GM10847 (cell line): ENCODE data around the gene TOMM5.

ENCODE experiments used
- POLR2A ChIP-seq: IDR thresholded peaks from 2 replicates; pipeline ENCODE4 v1.6.1; 2011; ENCODE audit not compliant: insufficient read length; ENCODE audit errors: extremely low read depth

The TOMM5 gene

DNA sequence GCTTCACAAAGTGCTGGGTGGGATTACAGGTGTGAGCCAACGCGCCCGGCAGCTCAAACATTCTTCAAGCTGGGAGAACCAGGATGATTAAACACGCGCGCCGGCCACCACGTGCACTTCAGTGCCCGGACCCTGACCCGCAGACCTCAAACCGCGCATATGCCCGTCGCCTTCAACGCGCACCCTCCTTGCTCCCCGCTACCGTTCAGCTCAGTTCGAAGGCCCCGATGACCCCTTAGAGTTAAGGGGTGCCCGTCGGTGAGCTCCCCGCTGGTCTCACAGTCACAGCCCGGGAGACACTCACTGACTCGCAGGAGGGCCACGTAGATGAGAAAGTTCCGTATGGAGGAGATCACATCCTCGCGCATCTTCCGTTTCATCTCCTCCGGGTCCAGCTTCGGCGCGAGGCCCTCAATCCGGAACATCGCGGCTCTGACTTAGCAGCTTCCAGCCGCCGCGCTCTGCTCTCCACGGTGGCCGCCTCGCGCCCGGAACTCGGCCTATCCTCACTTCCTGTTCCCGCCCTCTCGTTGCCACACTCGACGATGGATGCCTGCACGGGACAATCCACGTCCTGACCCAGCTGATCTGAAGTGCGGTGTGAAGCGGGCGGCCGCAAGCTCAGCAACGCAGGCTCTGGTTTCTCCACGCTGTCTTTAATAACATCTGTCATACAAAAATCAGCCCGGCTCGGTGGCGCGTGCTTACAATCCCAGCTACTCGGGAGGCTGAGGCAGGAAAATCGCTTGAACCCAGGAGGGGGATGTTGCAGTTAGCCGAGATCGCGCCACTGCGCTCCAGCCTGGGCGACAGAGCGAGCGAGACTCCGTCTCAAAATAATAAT is at the start of gene TOMM5:
TSS of gene TOMM5 (minus strand) at position 490 of the 844 bp plus-strand sequence. CDS start at position 425, 65 bp downstream.
- peak; percentile 96 for TF ChIP-seq POLR2A

DNA sequence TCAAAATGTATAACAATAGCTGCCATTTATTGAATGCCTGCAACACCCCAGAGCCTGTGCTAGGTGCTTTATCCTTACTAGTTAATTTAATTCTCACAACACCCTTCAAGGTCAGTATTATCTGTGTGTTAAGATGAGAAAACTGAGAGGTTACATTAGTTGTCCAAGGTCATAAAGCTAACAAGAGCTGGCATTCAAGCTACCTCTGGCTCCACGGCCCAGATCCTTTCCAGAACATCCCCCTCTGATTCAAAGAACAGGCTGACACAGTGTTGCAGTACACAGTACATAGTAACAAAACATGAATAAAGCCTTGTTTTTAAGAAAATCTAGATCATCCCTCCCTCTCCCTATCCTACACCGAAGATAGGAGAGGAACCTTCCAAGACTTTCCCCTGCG is 48.9 kb upstream of the TOMM5 start:
- no peak for TF ChIP-seq POLR2A

DNA sequence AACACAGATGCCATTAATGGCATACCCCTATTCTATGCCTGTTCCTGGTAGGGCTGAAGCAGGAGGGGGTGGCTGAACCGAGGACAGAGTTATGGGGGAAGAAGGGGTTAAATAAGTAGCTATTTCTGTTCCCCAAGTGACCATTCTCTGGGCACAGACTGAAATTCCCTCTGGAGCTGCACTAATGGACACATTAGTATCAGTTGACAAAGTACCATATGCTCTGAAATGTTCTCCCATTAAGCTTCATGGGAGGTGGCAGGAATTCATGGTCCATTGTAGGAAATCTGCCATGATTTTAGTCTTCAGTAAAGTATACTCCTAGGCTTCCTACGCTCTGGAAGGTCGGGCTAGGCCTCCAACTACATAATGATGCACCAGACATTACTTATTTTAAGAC is 47.8 kb upstream of the TOMM5 start:
- no peak for TF ChIP-seq POLR2A

DNA sequence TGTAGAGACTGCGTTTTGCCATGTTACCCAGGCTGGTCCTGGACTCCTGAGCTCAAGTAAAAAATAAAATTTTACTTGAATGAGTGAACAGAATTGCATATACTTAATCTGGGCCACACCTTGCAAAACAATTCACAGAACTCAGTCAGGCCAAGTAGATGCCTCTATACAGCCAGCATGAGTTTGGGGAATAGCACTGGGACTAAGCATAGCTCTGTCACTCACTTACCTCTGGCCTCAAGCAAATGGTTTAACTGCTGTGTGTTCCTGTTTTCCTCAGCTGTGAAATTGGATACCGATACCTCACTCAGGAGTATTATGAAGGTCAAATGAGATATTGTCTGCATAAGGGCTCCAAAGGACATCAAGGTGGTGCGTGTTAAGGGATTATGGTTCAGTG is 47.4 kb upstream of the TOMM5 start:
- TF ChIP-seq POLR2A = no peak

DNA sequence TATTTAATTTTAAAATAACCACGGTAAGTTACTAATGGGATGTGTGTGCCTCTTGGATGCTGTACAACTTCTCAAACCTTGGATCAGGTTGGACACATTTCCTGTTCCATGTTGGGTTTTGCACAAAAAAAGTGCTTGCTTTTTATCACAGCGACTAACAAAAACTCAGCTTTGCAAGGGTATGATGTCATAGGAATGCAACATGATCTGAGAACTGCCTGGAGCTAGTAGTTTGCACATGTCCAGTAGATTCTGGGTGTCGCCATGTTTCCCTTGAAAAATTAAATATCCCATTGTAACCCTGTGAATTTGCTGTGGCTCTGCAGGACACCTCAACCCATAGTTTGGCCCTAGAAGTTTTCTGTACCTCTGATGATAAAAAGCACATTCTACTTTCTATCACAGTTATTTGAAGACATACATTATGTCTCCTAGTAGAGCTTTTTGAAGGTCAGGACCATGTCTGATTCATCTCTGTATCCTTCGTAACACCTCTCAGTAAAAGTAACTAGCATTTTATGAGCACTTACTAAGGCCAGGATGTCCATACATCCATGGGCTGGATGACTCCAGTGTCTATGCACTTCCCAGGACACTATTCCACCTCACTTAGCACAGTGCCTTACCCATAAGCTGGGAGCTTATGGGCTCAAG is 46.8 kb upstream of the TOMM5 start:
- TF ChIP-seq POLR2A = no peak

DNA sequence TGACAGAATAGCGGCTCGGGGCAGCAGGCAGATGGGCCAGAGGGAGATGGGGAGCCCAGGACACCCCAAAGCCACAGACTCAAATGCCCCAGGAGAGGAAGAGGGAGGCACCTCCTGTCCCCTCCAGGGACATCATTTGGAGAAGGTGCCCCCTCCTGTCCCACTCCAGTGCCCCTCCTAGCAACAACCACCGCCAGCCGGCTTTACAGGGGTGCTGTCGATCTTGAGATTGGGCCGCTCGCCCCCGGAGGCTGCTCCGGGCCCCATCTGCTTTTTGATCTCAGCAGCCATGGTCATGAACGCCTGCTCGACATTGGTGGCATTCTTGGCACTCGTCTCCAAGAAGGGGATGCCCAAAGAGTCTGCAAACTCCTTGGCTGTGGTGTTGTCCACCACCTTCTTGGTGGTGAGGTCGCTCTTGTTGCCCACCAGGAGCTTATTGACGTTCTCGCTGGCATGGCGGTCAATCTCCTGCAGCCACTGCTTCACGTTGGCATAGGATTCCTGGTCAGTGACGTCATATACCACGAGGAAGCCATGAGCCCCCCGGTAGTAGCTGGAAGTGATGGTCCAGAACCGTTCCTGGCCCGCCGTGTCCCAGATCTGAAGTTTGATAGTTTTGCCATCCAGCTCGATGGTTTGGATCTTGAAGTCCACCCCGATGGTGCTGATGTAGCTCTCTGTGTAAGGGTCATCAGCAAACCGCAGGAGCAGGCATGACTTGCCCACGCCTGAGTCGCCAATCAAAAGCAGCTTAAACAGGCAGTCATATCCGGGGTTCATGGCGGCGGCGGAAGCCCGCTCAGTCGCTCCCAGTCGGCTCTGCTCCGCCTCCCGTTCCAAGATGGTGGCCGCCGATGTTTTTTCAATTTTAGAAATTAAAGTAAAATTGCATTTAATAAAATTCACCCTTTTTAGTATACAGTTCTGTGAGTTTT is 44.4 kb upstream of the TOMM5 start:
- TF ChIP-seq POLR2A = no peak

DNA sequence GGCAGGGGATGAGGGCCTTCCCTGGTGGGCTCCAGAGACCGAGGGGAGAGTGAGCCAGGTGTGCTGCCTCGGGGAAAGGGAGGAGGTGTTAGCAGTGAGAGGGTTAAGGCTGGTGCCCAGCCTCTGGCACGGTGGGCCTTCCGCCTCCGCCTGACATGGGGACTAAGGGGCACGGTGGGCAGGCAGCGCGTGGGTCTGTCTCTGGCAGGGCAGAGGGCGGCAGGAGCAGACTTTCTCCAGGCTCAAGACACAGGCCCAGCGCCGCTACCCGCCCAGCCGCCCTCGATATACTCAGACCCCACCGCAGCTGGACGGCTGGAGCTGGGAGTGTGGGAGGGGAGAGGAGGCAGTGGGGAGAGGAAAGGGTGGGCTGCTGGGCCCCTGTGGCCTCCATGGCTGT is 43.4 kb upstream of the TOMM5 start:
- no peak for TF ChIP-seq POLR2A

DNA sequence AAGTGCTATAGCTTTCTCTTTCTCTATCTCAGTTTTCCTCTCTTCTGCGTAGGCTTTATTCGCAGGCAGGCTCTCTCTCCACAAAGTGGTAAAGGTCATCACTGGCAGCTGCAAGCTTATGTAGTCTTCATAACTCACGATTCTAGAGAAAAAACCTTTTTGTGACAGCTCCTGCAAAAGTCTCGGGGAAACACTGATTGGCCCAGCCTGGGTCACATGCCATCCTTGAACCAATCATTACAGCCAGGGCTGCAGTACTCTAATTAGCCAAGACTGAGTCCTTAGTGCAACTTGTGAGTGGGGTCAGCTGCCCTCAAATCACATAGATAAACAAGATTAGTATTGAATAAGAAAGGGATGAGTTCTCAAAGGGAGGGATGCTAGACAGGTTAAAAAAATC is 40.1 kb upstream of the TOMM5 start:
- TF ChIP-seq POLR2A = no peak

DNA sequence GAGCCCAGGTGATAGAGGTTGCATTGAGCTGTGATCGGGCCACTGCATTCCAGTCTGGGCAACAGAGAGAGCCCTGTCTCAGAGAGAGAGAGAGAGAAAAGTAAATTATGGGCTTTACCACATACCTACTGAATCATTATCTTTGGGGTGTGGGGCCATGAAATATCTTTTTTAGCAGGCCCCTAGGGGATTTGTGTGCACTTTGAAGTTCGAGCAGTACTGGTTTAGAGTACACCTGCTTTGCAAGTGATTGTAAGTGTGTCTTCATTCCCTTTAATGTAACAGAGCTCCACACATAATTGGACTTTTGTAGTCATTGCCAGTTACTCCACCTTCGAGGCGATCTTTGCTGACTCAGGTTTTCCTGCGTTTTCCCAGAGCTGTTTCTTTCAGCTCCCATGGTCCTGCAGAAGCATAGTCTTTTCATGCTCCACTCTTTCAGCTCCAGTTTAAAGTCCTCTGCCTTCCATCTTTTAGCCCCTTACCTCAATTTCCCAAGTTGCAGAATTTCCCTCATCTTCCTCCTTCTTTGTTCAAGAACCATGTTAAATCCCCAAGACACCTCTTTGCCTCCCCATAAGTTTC is 34.4 kb upstream of the TOMM5 start:
- TF ChIP-seq POLR2A = no peak

DNA sequence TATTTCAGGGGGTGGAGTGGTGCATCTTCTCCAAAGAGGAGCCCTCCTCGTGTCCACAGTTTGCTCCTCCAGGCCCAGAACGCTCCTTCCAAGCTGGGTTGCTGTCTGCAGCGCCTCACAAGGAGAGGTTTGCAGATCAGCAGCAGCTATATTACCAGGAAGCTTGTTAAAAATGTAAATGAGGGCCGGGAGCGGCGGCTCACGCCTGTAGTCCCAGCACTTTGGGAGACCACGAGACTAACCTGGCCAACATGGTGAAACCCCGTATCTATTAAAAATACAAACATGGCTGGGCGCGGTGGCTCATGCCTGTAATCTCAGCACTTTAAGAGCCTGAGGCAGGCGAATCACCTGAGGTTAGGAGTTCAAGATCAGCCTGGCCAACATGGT is 33.4 kb upstream of the TOMM5 start:
- TF ChIP-seq POLR2A = no peak

DNA sequence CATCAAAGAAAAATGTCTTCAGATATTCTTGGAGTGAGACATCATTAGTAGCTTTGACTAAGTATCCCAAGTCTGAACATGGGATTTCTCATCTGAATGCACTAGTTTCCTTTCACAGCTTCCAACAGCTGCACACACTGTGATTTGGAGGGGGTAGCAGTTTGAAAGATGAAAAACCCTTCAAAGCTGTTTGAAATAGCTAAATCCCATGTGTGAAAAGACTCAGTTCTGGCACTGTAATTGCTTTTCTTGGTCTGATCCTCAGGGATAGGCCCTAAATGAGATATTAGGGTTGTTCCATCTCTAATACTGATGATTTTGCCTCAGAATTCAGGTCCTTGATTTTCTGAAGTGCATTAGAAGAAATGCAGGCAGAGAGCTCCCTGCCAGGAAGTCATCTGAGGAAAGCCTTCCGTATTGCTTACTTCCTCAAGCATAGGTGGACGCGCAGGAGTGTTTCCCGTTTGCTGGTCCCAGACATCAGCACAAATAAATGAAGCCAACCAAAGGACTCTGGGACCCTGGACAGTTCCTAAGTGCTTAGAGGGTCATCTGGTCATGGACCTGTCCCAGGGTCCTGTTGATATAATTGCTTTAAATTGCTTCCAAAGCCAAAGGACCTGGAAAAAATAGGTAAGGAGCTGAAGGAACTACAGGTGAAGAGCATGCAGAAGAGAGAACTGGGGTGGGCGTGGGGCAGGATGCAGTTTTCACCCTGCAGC is 32.8 kb upstream of the TOMM5 start:
- no peak for TF ChIP-seq POLR2A

DNA sequence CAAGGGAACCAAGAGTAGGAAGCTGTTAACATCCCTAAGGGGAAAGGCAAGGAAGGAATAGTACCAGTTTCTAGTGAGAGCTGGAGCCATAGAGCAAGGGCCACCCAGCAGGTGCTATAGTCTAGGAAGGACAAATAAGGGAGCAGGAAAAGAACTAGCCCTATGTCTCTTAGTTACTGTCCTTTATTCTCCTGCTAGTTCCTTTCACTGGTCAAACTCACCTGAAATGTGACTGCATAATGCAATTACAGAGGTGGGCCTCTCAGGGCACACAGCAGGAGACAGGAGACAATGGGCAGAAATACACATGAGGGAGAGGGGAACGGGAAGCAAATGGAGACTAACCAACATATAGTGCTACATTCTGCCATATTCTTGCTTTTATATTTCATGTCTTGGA is 31.7 kb upstream of the TOMM5 start:
- no peak for TF ChIP-seq POLR2A

DNA sequence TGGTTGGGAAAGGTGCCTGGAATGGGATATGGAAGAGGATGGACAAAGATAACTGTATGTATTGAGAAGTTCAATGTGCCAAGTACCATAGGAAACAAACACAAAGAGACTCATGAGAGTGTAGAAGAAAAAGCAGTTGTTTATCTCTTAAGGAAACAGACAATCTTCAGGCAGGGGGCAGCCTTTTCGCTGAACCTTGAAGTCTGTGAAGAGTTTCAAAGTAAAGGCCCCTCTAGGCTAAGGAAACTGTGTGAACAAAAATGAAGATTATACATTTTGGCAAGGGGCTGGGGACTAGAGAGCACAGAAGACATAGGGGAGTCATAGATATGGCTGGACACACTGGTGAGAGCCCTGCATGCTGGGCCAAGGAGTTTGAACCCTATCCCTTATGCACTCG is 30.9 kb upstream of the TOMM5 start:
- TF ChIP-seq POLR2A = no peak

DNA sequence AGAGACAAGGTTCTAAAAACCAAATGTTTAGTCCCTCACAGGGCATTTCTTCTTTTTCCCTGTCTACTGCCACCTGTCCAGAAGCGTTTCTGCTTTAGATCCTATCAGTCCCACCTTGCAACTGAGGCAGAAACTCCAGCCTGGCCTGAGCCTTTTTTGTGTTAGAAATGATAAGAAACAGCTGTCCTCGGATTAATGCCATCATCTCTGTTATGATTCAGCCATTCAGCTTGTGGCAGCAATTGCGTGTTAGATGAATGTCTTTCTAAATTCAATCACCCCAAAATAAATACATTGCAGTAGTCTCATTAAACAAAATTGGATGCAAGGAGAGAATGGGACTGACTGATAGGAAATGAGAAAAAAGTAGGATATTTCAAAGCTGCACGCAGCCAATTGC is 30.1 kb upstream of the TOMM5 start:
- no peak for TF ChIP-seq POLR2A

DNA sequence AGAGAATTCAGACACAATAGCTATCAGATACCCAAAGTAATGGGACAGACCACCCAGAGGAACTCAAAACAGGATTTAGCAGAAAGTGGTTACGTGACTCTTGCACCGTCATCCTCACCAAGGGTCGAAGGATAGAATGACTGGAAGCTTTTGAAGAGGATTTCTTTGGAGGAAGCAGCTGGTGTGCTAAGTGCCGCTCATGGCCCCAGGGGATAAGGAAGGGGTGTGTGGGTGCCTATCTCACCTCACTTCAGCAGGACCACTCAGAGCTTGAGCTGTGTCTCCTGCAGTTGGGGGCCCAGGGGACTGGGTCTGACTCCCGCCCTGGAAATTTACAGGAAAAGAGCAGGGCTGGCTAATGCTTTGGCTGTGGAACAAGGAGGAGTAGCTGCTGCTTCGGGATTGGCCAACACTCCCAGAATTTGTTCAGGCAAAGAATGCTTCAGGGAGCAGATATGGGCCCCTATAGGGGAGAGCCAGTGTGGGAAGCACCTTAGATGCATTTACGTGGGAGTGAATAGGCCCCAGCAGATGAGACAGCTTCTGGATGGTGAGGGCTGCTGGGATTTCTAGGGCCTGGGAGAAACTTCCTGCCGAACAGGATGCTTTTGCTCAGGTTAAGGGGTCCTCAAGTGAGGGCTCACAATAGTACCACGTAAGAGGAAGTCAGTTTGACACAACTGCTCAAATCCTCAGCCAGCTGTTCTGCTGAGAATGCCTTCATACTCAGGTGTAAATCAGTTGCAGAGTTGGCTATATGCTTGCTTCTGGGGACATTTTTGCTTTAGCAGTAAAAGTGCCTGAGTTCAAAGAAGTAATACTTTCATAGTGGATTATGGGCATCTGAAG is 29.1 kb upstream of the TOMM5 start:
- no peak for TF ChIP-seq POLR2A
